GM23338 (cell line): ENCODE measurements around the gene SF3A1. TPM values are rescaled to one million over a fixed set of nuclear protein-coding genes. Genes with fewer than 3 reads are reported as not detected.

Source experiments
- ATAC-seq: fragments of 200-7000 bp; cut with Tn5 transposase; 3 replicates; pipeline ENCODE4 v1.9.1; 2020
- DNase-seq: peaks from one replicate; pipeline ENCODE4 v3.0.0-alpha.2; 2015; ENCODE audit warnings: low spot score
- H2AFZ ChIP-seq: fragments of 200-600 bp; sonication (generic); 2 replicates; pipeline ENCODE4 v1.8.0; 2016; ENCODE audit warnings: antibody characterized with exemption, mild to moderate bottlenecking, moderate library complexity
- H3F3A ChIP-seq: fragments of 200-600 bp; sonication (generic); replicated peaks from 2 replicates; pipeline ENCODE4 v1.8.0; 2017; ENCODE audit warnings: antibody characterized with exemption, mixed run types, low read depth
- H3K27ac ChIP-seq: fragments of 200-600 bp; sonication (generic); 2 replicates; pipeline ENCODE4 v1.6.1; 2016; ENCODE audit warnings: low read depth
- H3K27me3 ChIP-seq: fragments of 200-600 bp; sonication (generic); 2 replicates; pipeline ENCODE4 v1.8.0; 2016; ENCODE audit warnings: mild to moderate bottlenecking, mixed run types, moderate library complexity; ENCODE audit not compliant: insufficient read depth
- H3K36me3 ChIP-seq: fragments of 200-600 bp; sonication (generic); 2 replicates; pipeline ENCODE4 v1.8.0; 2016; ENCODE audit warnings: mild to moderate bottlenecking; ENCODE audit not compliant: insufficient read depth
- H3K4me1 ChIP-seq: fragments of 200-600 bp; sonication (generic); 2 replicates; pipeline ENCODE4 v1.8.0; 2016; ENCODE audit warnings: mild to moderate bottlenecking, moderate library complexity; ENCODE audit not compliant: insufficient read depth
- H3K4me2 ChIP-seq: fragments of 200-600 bp; sonication (generic); 2 replicates; pipeline ENCODE4 v1.7.1; 2017; ENCODE audit warnings: mixed run types
- H3K4me3 ChIP-seq: fragments of 200-600 bp; sonication (generic); 2 replicates; pipeline ENCODE4 v1.6.1; 2016; ENCODE audit warnings: mixed run types
- H3K79me2 ChIP-seq: fragments of 200-600 bp; sonication (generic); replicated peaks from 2 replicates; pipeline ENCODE4 v1.8.0; 2017; ENCODE audit warnings: mild to moderate bottlenecking; ENCODE audit not compliant: insufficient read depth
- H3K9me2 ChIP-seq: fragments of 200-600 bp; sonication (generic); 2 replicates; pipeline ENCODE4 v1.8.0; 2017; ENCODE audit not compliant: insufficient read depth
- H4K20me1 ChIP-seq: fragments of 200-600 bp; sonication (generic); replicated peaks from 2 replicates; pipeline ENCODE4 v1.8.0; 2017; ENCODE audit warnings: mild to moderate bottlenecking; ENCODE audit not compliant: insufficient read depth
- H3K27ac Mint-ChIP-seq: 2 replicates; pipeline ENCODE4 v1.8.0; 2020; ENCODE audit warnings: inconsistent platforms, mild to moderate bottlenecking, moderate library complexity, mixed read lengths
- H3K27me3 Mint-ChIP-seq: 3 replicates; pipeline ENCODE4 v1.8.0; 2022; ENCODE audit warnings: low read depth, mild to moderate bottlenecking, moderate library complexity, mixed read lengths, inconsistent platforms; ENCODE audit not compliant: insufficient read depth, poor library complexity
- H3K36me3 Mint-ChIP-seq: 3 replicates; pipeline ENCODE4 v1.8.0; 2021; ENCODE audit warnings: low read depth, mild to moderate bottlenecking, inconsistent platforms, moderate library complexity, mixed read lengths
- H3K4me1 Mint-ChIP-seq: 3 replicates; pipeline ENCODE4 v1.8.0; 2020; ENCODE audit warnings: mild to moderate bottlenecking, inconsistent platforms, mixed read lengths
- H3K4me3 Mint-ChIP-seq: 3 replicates; pipeline ENCODE4 v1.8.0; 2021; ENCODE audit warnings: moderate library complexity, mild to moderate bottlenecking, inconsistent platforms, mixed read lengths
- H3K9me3 Mint-ChIP-seq: 3 replicates; pipeline ENCODE4 v1.8.0; 2020; ENCODE audit warnings: moderate library complexity, mild to moderate bottlenecking, inconsistent platforms, mixed read lengths
- CREB1 ChIP-seq: fragments of 250-450 bp; sonication (Bioruptor Pico); IDR thresholded peaks from 2 replicates; pipeline ENCODE4 v1.5.0; 2020; ENCODE audit warnings: low read depth, mild to moderate bottlenecking, moderate library complexity
- EZH2 ChIP-seq: fragments of 200-600 bp; sonication (generic); IDR thresholded peaks from one replicate; pipeline ENCODE4 v1.8.0; 2017; ENCODE audit warnings: antibody characterized with exemption, mild to moderate bottlenecking, low read depth; ENCODE audit not compliant: unreplicated experiment
- EZH2phosphoT487 ChIP-seq: fragments of 200-600 bp; sonication (generic); IDR thresholded peaks from one replicate; pipeline ENCODE4 v1.8.1; 2018; ENCODE audit warnings: antibody characterized with exemption; ENCODE audit not compliant: unreplicated experiment
- JUNB ChIP-seq: IDR thresholded peaks from one replicate; pipeline ENCODE4 v1.6.1; 2016; ENCODE audit warnings: antibody characterized with exemption; ENCODE audit not compliant: unreplicated experiment
- NANOG ChIP-seq: IDR thresholded peaks from 2 replicates; pipeline ENCODE4 v1.6.1; 2016; ENCODE audit warnings: antibody characterized with exemption, borderline replicate concordance
- POLR2AphosphoS5 ChIP-seq: IDR thresholded peaks from 2 replicates; pipeline ENCODE4 v1.6.1; 2016; ENCODE audit warnings: antibody characterized with exemption, low read depth
- STAT1 ChIP-seq: IDR thresholded peaks from one replicate; pipeline ENCODE4 v1.6.1; 2016; ENCODE audit warnings: antibody characterized with exemption; ENCODE audit not compliant: unreplicated experiment
- ZNF114 ChIP-seq: fragments of 250-450 bp; sonication (Bioruptor Pico); IDR thresholded peaks from 2 replicates; pipeline ENCODE4 v1.5.0; 2020; ENCODE audit warnings: mild to moderate bottlenecking, moderate library complexity
- ZNF331 ChIP-seq: fragments of 250-450 bp; sonication (Bioruptor Pico); IDR thresholded peaks from 2 replicates; pipeline ENCODE4 v1.5.0; 2020; ENCODE audit warnings: low read depth, mild to moderate bottlenecking, moderate library complexity
- polyA plus RNA-seq: library from polyadenylated mRNA; unstranded; fragments of >200 nt; fragmentation: Nextera tagmentation; extraction: Ambion mirVana; gene quantifications from 2 replicates; pipeline ENCODE4 v1.2.1, GENCODE V29; 2016
- total RNA-seq: library from RNA; depleted of rRNA; stranded (reverse); fragments of >200 nt; shearing (Covaris generic); gene quantifications from 2 replicates; pipeline ENCODE4 v1.2.3, GENCODE V29; 2014
- TF ChIP-seq, protein P1 (sequence below): fragments of 250-450 bp; sonication (Bioruptor Pico); IDR thresholded peaks from 2 replicates; pipeline ENCODE4 v1.5.0; 2020; ENCODE audit warnings: mild to moderate bottlenecking, moderate library complexity
- TF ChIP-seq, protein P2 (sequence below), 2 experiments: fragments of 200-600 bp in 1 of 2; sonication (generic) in 1 of 2; conservative IDR thresholded peaks; 2 replicates each; pipeline versions ENCODE4 v1.5.1 to v1.6.1; 2016 to 2017; ENCODE audit warnings: antibody characterized with exemption in 2 of 2, low read depth in 2 of 2, mild to moderate bottlenecking in 2 of 2, moderate library complexity in 1 of 2
- TF ChIP-seq, protein P3 (sequence below): IDR thresholded peaks from 2 replicates; pipeline ENCODE4 v1.6.1; 2016; ENCODE audit warnings: antibody characterized with exemption
- TF ChIP-seq, protein P4 (sequence below): IDR thresholded peaks from one replicate; pipeline ENCODE4 v1.6.1; 2018; ENCODE audit warnings: antibody characterized with exemption; ENCODE audit not compliant: unreplicated experiment

Gene SF3A1
- total and polyA plus RNA-seq, 2 experiments from 2014 or later: 107 to 108 TPM

DNA sequence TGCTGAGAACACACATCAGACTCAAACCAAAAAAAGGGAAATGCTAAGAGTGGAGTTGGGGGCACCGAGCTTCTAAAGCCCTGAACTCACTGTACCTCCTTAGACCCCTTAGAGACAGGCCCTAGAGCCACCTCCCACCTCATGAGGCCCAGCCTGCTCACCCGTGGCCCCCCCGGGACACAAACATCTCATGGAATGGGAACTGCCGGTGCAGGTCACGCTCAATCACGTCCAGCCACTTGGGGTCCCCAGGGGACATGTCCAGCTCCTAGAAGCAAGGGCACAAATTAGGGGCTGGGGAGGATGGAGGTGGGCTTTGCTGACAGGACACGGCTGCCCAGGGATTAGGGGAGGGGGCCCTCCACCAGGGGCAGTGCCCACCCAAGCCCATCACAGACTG lies 61.1 kb downstream of the SF3A1 start:
- Mint-ChIP-seq H3K9me3 (no peaks in the 10 kb centered on the region), H3K27me3 (peaks cover 10% of the 10 kb centered on the region), H3K36me3 (no peaks in the 10 kb centered on the region; the same call in 2 of the 3 replicates), H3K4me3 (no peak overlapping the region), H3K4me1 (peaks cover 10% of the 10 kb centered on the region; the same call in 2 of the 3 replicates), H3K27ac (no peak overlapping the region)
- no peaks in the 10 kb centered on the region for H3F3A ChIP-seq
- peaks cover 2% of the 10 kb centered on the region; the same call in 1 of the 2 replicates for H3K4me1 ChIP-seq
- no peak overlapping the region for H3K4me2 ChIP-seq
- no peaks in the 10 kb centered on the region for H3K9me2 ChIP-seq
- DNase-seq (no peak), ATAC-seq (no peak)
- H3K79me2 ChIP-seq: no peaks in the 10 kb centered on the region
- H2AFZ ChIP-seq: no peak overlapping the region
- H3K27me3 ChIP-seq: no peaks in the 10 kb centered on the region
- TF ChIP-seq, protein P1, sequence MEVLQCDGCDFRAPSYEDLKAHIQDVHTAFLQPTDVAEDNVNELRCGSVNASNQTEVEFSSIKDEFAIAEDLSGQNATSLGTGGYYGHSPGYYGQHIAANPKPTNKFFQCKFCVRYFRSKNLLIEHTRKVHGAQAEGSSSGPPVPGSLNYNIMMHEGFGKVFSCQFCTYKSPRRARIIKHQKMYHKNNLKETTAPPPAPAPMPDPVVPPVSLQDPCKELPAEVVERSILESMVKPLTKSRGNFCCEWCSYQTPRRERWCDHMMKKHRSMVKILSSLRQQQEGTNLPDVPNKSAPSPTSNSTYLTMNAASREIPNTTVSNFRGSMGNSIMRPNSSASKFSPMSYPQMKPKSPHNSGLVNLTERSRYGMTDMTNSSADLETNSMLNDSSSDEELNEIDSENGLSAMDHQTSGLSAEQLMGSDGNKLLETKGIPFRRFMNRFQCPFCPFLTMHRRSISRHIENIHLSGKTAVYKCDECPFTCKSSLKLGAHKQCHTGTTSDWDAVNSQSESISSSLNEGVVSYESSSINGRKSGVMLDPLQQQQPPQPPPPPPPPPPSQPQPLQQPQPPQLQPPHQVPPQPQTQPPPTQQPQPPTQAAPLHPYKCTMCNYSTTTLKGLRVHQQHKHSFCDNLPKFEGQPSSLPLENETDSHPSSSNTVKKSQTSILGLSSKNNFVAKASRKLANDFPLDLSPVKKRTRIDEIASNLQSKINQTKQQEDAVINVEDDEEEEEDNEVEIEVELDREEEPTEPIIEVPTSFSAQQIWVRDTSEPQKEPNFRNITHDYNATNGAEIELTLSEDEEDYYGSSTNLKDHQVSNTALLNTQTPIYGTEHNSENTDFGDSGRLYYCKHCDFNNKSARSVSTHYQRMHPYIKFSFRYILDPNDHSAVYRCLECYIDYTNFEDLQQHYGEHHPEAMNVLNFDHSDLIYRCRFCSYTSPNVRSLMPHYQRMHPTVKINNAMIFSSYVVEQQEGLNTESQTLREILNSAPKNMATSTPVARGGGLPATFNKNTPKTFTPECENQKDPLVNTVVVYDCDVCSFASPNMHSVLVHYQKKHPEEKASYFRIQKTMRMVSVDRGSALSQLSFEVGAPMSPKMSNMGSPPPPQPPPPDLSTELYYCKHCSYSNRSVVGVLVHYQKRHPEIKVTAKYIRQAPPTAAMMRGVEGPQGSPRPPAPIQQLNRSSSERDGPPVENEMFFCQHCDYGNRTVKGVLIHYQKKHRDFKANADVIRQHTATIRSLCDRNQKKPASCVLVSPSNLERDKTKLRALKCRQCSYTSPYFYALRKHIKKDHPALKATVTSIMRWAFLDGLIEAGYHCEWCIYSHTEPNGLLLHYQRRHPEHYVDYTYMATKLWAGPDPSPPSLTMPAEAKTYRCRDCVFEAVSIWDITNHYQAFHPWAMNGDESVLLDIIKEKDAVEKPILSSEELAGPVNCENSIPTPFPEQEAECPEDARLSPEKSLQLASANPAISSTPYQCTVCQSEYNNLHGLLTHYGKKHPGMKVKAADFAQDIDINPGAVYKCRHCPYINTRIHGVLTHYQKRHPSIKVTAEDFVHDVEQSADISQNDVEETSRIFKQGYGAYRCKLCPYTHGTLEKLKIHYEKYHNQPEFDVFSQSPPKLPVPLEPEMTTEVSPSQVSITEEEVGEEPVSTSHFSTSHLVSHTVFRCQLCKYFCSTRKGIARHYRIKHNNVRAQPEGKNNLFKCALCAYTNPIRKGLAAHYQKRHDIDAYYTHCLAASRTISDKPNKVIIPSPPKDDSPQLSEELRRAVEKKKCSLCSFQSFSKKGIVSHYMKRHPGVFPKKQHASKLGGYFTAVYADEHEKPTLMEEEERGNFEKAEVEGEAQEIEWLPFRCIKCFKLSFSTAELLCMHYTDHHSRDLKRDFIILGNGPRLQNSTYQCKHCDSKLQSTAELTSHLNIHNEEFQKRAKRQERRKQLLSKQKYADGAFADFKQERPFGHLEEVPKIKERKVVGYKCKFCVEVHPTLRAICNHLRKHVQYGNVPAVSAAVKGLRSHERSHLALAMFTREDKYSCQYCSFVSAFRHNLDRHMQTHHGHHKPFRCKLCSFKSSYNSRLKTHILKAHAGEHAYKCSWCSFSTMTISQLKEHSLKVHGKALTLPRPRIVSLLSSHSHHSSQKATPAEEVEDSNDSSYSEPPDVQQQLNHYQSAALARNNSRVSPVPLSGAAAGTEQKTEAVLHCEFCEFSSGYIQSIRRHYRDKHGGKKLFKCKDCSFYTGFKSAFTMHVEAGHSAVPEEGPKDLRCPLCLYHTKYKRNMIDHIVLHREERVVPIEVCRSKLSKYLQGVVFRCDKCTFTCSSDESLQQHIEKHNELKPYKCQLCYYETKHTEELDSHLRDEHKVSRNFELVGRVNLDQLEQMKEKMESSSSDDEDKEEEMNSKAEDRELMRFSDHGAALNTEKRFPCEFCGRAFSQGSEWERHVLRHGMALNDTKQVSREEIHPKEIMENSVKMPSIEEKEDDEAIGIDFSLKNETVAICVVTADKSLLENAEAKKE: no peak
- TF ChIP-seq, protein P2, sequence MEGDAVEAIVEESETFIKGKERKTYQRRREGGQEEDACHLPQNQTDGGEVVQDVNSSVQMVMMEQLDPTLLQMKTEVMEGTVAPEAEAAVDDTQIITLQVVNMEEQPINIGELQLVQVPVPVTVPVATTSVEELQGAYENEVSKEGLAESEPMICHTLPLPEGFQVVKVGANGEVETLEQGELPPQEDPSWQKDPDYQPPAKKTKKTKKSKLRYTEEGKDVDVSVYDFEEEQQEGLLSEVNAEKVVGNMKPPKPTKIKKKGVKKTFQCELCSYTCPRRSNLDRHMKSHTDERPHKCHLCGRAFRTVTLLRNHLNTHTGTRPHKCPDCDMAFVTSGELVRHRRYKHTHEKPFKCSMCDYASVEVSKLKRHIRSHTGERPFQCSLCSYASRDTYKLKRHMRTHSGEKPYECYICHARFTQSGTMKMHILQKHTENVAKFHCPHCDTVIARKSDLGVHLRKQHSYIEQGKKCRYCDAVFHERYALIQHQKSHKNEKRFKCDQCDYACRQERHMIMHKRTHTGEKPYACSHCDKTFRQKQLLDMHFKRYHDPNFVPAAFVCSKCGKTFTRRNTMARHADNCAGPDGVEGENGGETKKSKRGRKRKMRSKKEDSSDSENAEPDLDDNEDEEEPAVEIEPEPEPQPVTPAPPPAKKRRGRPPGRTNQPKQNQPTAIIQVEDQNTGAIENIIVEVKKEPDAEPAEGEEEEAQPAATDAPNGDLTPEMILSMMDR (conservative IDR thresholded peaks at IDR 0.05; ENCODE audit: low read depth in 2 of 2): no peak
- TF ChIP-seq ZNF114 (CRISPR knock-in tag): no peak
- TF ChIP-seq EZH2: no peak
- TF ChIP-seq NANOG: no peak
- TF ChIP-seq, protein P3, sequence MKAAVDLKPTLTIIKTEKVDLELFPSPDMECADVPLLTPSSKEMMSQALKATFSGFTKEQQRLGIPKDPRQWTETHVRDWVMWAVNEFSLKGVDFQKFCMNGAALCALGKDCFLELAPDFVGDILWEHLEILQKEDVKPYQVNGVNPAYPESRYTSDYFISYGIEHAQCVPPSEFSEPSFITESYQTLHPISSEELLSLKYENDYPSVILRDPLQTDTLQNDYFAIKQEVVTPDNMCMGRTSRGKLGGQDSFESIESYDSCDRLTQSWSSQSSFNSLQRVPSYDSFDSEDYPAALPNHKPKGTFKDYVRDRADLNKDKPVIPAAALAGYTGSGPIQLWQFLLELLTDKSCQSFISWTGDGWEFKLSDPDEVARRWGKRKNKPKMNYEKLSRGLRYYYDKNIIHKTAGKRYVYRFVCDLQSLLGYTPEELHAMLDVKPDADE: no peak
- TF ChIP-seq ZNF331 (CRISPR knock-in tag): no peak
- TF ChIP-seq EZH2phosphoT487: no peak
- no peak for TF ChIP-seq JUNB
- TF ChIP-seq POLR2AphosphoS5: no peak
- no peak for TF ChIP-seq CREB1
- no peak for TF ChIP-seq STAT1
- TF ChIP-seq, protein P4, sequence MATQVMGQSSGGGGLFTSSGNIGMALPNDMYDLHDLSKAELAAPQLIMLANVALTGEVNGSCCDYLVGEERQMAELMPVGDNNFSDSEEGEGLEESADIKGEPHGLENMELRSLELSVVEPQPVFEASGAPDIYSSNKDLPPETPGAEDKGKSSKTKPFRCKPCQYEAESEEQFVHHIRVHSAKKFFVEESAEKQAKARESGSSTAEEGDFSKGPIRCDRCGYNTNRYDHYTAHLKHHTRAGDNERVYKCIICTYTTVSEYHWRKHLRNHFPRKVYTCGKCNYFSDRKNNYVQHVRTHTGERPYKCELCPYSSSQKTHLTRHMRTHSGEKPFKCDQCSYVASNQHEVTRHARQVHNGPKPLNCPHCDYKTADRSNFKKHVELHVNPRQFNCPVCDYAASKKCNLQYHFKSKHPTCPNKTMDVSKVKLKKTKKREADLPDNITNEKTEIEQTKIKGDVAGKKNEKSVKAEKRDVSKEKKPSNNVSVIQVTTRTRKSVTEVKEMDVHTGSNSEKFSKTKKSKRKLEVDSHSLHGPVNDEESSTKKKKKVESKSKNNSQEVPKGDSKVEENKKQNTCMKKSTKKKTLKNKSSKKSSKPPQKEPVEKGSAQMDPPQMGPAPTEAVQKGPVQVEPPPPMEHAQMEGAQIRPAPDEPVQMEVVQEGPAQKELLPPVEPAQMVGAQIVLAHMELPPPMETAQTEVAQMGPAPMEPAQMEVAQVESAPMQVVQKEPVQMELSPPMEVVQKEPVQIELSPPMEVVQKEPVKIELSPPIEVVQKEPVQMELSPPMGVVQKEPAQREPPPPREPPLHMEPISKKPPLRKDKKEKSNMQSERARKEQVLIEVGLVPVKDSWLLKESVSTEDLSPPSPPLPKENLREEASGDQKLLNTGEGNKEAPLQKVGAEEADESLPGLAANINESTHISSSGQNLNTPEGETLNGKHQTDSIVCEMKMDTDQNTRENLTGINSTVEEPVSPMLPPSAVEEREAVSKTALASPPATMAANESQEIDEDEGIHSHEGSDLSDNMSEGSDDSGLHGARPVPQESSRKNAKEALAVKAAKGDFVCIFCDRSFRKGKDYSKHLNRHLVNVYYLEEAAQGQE: no peak
- no peaks in the 10 kb centered on the region for H4K20me1 ChIP-seq
- no peaks in the 10 kb centered on the region for H3K36me3 ChIP-seq
- no peak overlapping the region for H3K4me3 ChIP-seq
- H3K27ac ChIP-seq: no peak overlapping the region
